GM12801 (cell line): ENCODE measurements around the gene STARD13.

ENCODE experiments used
- TF ChIP-seq, protein P1 (sequence below): IDR thresholded peaks from one replicate; pipeline ENCODE4 v1.5.1; 2011; ENCODE audit warnings: control low read depth; ENCODE audit not compliant: insufficient read length; ENCODE audit errors: extremely low read depth

STARD13 gene

DNA sequence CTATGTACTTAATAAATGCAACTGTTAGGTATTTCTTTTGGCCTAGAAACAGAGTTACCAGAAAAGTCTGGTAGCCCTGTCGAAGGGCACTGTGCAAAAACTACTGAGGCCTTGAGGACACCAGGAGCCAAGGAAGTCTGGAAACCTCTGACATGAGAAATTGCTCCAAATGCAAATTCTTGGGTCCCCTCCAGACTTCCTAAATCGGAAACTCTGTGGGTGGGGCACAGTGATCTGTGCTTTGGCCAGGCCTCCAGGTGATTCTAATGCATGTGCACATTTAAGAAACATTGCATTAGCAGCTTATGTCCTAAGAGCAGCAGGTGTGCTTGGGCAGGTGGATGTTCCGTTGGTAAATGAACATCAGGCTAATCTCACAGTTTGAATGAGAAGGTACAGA lies 50.0 kb downstream of the STARD13 start:
- TF ChIP-seq, protein P1, sequence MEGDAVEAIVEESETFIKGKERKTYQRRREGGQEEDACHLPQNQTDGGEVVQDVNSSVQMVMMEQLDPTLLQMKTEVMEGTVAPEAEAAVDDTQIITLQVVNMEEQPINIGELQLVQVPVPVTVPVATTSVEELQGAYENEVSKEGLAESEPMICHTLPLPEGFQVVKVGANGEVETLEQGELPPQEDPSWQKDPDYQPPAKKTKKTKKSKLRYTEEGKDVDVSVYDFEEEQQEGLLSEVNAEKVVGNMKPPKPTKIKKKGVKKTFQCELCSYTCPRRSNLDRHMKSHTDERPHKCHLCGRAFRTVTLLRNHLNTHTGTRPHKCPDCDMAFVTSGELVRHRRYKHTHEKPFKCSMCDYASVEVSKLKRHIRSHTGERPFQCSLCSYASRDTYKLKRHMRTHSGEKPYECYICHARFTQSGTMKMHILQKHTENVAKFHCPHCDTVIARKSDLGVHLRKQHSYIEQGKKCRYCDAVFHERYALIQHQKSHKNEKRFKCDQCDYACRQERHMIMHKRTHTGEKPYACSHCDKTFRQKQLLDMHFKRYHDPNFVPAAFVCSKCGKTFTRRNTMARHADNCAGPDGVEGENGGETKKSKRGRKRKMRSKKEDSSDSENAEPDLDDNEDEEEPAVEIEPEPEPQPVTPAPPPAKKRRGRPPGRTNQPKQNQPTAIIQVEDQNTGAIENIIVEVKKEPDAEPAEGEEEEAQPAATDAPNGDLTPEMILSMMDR: no peak

DNA sequence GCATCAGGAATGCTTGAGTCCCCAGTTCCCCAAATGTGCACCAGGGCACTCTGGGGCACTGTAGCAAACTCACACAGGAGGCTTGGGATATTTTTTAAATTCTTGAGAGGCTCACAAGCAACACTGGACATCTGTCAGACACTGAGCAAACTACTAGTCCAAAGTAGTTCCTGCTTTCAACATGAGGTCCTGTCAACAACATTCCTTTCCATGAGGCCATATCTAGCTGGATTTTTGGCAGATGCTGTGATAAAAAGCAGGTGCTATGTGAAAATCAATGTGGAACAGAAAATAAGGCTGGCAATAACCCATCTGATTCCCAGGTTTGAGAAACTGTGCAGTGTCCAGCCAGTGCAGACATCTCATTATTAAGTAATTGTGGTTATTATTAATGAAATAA lies 50.5 kb downstream of the STARD13 start:
- TF ChIP-seq, protein P1: no peak

DNA sequence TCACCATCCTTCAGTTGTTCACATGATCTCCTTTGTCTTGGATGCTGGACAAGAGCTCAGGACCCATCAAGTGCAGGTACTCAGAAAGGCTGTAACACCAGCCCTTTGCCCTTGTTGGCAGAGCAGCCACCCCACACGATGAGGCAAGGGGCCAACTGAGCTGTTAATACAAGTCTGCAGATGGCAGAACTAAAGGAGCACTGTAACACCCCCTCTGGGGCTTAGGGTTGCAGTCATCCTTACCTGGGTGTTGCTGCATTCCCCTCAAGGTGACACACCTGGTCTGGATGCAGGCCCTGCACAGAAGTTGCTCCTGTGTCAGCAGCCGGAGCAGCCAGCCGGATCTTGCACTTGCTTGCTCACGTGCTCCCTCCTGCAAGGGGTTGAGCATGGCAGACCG lies 52.0 kb downstream of the STARD13 start:
- TF ChIP-seq, protein P1: no peak

DNA sequence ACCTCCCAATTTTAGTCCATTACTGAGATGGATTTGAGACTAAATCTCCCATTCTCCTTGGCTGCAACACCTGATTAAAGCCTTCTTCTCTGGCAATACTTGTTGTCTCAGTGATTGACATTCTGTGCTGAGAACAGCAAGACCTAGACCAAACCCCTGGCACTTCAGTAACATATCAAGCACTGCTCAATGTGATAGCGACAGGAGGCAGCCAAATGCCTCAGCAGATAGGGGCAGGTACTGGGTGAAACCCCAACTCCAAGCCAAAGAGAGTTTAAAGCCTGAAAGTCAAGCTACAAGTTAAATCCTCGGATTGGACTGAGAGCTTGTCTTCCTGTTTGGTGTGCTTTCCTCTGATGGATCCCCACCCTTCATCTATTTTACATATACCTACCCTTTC lies 52.7 kb downstream of the STARD13 start:
- TF ChIP-seq, protein P1: no peak

DNA sequence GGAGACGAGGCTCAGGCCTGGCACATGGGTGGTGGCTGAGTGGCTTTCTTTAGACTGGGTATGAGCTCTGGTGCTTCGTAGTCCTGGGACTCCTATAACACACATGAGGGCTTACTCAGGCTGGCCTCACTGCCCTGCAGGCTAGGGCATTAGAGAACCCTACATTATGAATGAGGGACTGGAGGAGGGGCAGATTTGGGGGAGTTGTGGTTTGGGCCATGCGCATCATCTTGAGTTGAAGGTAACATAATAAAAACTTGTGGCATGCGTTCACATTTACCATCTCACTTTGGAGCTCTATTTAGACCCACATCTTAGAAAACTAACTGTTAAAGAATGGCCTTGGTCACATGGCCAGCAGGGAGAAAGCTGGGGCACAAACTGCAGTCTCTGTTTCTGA lies 54.2 kb downstream of the STARD13 start:
- TF ChIP-seq, protein P1: no peak

DNA sequence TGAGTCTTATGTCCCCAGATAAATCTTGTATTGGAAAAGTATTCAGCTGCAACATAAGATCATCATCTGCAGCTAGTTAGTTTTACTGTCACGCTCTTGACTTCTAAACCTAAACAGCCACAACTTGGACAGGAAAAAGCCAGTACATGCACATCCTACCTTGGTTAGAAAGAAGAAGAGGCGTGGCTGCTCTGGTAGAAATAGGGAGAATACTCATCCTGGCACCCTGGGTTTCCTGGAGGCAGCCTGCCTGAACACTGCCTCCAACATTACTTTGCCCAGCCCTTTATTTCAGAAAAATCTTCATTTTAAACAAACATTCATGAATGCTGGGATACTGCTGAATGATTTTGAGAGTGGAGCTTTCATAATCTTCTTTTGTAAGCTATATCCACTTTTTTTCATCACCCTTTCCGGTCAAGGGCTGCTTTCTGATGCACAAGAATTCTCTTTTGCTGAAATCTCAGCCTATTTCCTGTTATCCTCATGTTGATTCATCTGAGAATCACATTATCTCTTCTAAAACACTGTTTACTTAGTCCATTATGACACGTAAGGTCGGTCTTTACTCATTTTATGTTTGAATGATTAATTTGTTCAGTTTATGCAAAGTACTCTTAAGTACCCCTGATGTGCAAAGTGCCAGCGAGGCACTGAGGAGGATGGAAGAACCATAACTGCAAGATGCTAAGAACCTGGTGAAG lies 55.2 kb downstream of the STARD13 start:
- TF ChIP-seq, protein P1: no peak

DNA sequence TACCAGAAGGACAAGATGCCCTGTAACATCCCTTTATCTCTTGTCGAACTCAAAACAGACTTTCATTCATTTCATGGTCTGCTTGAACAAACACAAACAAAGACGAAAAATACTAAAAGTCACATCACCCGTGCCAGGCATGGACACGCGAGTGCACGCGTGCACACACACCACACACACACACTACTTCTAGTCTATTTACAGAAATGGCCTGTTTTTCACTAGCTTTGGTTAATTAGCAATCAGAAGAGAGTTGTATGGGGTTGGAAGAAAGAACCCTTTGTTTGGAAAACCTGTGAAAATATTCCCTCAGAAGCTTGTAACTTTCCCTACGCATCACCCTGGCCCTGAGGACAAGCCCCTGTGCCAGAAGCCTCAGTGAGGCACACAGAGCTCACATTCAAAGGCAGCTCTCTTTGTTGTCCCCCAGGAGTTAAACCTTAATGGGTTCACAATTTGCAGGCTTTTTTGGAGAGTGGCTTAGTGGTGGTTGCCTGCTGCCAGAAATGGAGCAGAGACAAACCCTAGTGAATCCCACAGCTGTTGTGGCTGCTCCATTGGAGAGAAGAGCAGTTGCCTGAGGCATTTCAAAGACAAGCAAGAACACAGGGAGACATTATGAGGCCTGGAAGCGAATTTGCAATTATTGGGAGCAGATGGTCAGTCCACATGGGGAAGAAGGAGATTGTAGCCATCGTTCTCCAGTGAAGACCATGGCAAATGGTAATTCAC lies 55.9 kb downstream of the STARD13 start:
- TF ChIP-seq, protein P1: no peak
